Stimulated activated CD4-positive, alpha-beta T cell treated with anti-CD3 and anti-CD28 coated beads, Interleukin-1b, Interleukin-23, amount 100 ng/mL, for 1 hour (primary cell): Measurements from ENCODE around the gene CHKB.
"Not testable (repeated sequence)": the region's sequence is repeated elsewhere in the genome, so short reads cannot be mapped to it uniquely, and the experiment has no call there.

Experiments used
- DNase-seq, 2 donors: peaks; one replicate each; pipeline ENCODE4 v3.0.0-alpha.2; 2020; ENCODE audit warnings: low read depth in 2 of 2

CHKB gene

DNA sequence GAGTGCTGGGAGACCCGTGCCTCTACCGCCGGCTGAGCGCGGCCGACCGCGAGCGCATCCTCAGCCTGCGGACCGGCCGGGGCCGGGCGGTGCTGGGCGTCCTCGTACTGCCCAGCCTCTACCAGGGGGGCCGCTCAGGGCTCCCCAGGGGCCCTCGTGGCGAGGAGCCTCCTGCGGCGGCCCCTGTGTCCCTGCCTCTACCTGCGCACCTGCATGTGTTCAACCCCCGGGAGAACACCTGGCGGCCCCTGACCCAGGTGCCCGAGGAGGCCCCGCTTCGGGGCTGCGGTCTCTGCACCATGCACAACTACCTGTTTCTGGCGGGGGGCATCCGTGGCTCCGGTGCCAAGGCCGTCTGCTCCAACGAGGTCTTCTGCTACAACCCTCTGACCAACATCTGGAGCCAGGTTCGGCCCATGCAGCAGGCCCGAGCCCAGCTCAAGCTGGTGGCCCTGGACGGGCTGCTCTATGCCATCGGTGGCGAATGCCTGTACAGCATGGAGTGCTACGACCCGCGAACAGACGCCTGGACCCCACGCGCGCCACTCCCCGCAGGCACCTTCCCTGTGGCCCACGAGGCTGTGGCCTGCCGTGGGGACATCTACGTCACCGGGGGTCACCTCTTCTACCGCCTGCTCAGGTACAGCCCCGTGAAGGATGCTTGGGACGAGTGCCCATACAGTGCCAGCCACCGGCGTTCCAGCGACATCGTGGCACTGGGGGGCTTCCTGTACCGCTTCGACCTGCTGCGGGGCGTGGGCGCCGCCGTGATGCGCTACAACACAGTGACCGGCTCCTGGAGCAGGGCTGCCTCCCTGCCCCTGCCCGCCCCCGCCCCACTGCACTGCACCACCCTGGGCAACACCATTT lies 33.5 kb downstream of the CHKB start:
- DNase-seq = no peak

DNA sequence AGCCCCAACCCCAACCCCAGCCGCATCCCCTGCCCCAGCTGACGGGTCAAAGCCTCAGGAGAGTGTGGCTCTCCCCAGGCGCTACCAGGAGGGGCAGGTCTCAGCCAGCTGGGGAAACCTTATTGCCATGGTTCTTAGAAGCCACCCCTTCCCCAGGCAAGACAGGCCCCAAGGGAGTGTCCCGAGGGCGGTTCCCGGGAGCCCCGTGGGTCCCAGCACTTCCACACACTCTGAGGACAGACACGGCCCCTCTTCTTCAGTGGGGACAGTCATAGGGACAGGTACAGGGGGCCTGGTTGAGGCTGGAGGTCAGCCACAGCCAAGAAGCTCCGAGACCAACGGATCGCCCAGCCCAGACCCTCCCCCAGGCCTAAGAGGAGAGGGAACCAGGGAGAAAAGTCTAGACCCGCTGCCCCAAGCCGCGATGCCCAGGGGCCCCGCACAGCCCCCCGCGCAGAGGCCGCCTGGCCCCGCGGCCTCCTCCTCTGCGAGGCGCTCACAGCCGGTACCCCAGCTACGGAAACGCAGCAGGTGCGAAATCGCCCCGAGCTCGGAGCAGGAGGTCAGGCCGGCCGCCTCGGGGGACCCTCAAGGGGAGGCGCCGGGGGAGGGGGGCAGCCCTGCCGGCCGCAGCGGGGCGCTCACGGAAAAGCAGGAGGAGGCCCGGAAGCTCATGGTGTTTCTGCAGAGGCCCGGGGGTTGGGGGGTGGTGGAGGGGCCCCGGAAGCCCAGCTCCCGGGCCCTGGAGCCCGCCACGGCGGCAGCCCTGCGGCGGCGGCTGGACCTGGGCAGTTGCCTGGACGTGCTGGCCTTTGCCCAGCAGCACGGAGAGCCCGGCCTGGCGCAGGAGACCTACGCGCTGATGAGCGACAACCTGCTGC lies 34.4 kb downstream of the CHKB start:
- DNase-seq = no peak

DNA sequence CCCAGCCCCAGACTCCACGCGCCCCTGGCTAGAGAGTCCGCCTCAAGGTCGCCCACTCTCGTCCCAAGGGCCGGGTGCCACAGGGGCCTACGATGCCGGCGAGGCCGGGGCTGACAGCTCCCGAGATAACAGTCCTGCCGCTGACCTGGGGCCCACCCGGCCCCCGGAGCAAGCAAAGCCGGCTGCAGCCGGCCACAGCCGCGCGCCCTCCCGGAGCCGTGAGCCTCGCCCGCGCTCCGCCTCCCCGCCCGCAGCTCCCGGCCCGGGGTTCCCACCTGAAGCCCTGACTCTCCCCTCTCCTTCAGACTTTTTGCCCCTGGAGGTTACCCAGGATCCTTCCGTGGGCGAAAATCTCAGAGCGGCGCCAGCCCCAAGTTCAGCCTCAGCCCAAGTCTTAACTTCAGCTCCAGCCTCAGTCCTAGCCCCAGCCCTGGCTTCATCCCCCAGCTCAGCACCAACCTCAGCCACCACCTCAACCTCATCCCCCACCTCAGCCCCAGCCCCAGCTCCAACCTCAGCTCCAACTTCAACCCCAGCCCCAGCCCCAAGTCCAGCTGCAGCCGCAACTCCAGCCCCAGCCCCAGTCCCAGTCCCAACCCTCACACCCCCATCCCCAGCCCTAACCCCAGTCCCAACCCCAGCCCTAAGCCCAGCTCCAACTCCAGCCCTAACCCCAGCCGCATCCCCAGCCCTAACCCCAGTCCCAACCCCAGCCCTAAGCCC lies 35.2 kb downstream of the CHKB start:
- DNase-seq = no peak

DNA sequence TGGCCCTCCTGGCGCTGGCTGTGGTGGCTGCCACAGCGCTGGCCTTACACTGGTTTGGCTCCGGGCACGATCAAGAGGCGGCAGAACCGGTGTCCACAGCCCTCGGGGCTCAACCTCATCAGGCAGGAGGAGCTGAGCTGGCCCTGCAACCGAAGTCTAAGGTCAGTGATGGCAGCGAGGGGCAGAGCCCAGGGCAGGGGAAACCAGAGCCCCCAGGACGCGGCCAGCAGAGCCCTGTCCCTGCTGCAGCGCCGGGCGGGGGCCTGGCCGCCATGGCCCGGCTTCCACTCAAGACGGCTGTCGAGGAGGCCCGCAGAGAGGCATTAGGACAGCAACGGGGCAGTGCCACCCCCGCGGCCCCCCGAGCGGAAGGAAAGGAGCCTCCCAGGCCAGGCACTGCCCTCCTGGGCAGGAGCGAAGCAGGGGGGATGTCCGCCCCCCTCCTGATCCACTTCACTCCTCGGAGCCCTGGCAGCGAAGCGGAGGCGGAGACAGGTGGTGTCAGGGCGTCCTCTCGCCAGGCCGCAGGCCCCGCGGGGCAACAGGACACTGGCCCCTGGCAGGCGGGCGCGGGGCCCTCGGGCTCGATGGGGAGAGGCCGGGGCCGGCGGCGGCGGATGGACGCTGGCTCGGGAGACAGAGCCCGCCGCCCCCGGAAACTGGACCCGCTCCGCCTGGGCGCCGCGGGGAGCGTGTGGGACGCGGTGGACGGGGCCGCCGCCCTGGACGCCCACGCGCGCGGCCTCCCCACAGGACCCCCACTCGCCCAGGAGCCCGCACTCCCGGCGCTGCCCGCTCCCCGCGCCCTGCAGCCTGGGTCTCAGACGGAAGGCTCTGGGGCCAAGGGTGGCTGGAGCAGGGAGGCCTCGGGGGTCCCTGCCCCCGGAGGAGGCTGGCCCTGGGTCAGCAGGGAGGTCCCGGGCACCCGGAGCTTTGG lies 36.1 kb downstream of the CHKB start:
- no peak for DNase-seq

DNA sequence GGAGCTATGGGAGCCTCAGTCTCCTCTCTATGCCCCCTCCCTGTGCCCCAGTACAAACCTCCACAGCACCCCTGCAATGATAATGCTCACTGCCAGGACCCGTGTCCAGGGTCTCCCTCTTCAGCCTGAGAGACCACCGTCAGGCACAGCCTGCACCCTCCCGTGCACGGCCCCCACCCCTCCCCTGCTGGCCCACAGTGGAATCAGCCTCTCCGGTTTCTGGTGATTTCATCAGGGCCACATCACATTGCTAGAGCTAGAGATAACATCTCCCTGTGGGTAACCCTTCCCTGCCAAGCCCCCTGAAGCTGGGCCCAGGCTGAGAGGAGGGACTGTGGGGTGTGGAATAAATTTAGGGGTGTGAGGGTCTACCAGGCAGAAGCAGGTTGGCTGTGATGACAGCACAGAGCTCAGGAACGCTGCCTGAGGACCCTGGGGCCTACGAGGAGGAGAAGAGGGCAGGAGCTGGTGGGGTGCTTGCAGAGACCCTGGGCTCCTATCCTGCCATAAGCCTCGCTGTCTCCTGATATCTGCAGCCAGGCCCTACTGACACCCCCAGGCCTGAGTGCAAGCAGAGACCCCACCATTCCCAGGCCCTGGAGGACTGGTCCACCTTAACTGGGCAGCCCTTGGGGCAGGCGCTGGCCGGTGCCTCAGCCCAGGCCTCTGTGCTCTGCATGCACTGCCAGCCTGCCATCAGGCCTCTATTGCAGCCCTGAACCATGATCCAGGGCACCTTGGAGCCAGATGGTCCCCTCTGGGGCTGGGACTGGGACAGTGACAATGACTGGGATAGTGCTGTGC lies 36.9 kb downstream of the CHKB start, which contains the start of gene KLHDC7B:
Gene KLHDC7B (plus strand): TSS at position 378 of the 804 bp plus-strand sequence. CDS start 345 bp downstream, at position 723.
- DNase-seq = no peak

DNA sequence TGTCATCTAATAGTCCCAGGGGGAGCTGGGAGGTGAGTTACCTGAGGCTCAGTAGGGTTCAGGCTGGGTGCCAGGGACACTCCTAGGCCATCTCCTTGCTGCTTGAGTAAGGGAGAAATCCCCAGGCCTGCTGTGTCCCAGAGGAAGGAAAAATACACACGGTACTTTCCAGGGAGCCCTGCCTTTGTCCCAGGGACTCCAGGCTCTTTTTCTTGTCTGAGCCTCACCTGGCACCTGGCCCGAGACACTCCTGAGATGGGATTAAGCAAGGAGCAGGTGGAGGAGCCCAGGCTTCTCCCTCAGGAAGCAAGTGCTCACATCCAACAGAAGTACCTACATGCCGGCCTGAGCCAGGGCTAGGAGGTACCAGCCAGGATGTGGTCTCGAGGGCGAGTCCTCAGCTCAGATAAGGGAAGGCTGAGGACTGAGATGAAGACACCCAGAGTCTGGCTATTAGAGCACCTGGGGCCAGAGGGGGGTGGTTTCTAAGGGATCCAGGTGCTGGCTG lies 37.8 kb downstream of the CHKB start:
- DNase-seq = no peak

DNA sequence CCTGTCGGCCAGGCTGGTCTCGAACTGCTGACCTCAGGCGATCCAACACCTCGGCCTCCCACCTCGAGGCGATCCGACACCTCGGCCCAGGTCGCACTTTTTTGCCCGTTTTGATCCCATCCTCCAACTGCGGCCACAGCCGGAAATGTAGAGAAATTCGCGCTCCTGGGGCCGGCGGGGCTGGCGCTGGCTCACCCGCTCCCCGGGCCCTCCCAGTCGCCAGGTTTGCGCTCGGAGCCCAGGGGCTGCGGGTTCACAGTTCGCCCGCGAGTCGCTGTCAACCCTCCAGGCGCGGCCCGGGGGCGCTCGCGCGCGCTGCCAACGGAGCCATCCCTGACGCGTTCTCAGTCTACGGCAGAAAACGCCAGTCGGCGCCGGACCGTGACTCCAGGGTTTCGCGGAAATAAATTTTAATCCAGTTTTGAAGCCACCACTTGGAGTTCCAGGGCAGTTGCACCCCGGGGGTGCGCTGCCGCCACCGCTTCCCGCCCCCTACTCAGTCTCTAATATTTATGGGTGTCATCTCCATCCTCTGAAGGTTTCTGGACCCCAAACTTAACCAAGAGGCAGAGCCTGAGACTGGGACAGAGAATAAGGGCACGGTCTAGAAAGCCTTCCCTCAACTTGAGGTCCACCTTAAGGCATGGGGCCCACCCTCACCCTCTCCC lies 38.4 kb downstream of the CHKB start:
- DNase-seq = peak; percentile 60 to 63

DNA sequence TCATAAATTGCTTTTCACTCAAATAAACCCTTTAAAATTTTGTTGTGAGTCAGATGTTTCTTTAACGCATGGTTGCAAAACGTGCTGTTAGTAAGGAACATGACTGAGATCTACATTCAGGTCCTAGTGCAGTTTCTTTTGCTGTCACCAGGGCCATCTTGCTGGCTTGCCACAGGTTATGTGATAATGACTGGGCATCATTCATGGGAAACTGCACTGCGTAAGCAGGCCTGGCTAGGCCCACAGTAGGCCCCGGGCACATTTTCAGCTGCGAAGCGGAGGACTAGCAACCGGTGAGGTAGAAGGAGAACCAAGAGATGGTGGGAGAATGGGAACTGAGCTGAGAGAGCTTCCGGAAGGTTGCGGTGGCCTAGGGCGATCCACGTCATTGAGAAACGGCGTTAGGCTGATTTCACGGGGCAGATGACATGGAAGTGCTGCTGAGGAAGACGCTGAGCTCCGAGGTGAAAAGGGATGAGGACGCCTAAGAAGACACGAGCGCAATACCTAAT lies 40.2 kb downstream of the CHKB start:
- no peak for DNase-seq

DNA sequence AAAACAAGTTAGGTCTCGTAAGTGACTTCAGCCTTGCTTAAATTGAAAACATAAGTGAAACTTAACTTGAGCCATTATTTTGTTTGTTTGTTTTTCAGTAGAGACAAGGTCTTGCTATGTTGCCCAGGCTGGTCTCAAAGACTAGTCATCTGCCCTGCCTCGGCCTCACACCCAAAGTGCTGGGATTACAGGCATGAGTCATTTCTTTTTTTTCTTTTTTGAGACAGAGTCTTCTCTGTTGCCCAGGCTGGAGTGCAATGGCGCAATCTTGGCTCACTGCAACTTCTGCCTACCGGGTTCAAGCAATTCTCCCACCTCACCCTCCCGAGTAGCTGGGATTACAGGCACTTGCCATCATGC lies 41.0 kb downstream of the CHKB start:
- DNase-seq = not testable (repeated sequence)

DNA sequence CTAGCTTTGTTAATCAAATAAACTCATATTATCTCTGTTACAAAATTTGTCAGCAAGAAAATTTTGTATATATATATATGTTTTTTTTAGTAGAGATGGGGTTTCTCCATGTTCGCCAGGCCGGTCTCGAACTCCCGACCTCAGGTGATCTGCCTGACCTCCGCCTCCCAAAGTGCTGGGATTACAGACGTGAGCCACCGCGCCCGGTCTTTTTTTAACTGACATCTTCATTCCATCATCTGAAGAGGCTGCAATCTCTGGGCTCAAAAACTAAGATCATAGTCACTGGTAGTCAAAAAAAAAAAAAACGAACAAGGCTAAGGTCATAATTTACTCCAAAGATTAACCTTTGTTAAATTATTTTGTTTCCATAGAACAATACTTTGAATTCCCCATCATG lies 42.3 kb downstream of the CHKB start:
- DNase-seq = no peak

DNA sequence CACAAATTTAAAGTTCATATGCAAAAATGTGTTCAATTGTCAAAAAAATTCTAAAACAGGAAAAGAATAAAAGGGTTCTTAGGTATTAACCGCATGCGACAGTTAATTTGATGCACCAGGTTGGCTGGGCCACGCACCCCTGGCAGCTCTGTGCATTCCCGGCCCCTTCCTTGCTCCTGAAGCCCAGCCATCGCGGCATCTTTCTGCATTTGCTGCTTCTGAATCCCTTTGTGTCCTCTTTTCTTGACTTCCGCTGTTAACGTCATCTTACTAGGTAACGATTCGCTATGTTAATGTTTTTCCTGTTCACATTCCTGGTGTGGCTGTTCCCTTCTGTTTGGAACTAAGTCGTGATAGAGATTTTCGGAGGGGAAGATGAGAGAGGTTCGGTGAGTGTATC lies 44.9 kb downstream of the CHKB start:
- no peak for DNase-seq

DNA sequence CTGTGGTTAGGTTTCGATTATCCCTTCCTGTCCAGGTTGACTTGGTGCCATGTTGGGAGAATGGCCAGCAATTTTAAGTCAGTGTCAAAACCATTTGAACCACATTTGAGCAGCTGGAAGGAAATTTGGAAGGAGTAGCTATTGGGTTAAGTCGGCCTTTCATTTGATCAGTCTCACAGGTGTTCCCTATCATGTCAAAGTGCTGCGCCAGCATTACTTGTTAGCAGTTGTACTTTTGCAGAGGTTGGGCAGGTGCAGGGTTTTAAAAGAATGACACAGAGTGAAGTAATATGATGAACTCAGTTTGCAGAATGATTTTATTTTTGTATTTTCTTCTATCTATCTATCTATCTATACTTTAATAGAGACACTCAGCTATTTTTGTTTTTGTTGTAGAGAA lies 46.4 kb downstream of the CHKB start:
- no peak for DNase-seq

DNA sequence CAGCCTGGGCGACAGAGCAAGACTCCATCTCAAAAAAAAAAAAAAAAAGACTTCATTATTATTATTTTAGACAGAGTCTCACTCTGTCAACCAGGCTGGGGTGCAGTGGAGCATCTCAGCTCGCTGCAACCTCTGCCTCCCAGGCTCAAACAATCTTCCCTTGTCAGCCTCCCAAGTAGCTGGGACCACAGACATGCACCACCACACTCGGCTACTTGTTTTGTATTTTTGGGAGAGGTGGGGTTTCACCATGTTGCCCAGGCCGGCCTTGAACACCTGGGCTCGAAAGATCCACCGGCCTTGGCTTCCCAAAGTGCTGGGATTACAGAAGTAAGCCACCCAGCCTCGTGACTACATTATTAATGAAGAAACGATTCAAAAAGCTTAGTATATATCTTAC lies 47.5 kb downstream of the CHKB start:
- DNase-seq = no peak

DNA sequence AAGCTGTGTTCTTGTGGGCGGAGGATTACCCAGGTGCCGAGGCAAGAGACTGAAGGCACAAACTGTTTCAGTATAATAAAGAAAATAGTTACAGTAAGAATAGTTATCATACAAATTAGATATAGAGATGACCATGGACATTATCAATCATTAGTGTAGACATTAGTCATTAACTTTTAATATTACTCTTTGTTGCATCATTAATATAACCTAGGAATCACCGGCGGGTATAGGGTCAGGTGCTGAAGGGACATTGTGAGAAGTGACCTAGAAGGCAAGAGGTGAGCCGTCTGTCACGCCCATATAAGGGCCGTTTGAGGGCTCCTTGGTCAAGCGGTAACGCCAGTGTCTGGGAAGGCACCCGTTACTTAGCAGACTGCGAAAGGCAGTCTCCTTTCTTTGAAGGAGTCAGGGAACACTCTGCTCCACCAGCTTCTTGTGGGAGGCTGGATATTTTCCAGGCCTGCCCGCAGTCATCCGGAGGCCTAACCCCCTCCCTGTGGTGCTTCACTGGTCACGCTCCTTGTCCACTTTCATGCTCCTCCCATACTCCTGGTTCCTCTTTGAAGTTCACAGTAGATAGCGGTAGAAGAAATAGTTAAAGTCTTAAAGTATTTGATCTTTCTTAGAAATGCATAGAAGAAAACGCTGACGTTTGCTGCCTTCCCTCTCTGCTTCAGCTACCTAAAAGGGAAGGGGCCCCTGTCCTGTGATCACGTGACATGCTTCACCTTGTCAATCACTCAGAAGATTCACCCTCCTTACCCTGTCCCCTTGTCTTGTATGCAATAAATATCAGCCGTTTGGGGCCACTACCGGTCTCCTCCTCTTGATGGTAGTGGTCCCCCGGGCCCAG lies 48.6 kb downstream of the CHKB start:
- not testable (repeated sequence) for DNase-seq

DNA sequence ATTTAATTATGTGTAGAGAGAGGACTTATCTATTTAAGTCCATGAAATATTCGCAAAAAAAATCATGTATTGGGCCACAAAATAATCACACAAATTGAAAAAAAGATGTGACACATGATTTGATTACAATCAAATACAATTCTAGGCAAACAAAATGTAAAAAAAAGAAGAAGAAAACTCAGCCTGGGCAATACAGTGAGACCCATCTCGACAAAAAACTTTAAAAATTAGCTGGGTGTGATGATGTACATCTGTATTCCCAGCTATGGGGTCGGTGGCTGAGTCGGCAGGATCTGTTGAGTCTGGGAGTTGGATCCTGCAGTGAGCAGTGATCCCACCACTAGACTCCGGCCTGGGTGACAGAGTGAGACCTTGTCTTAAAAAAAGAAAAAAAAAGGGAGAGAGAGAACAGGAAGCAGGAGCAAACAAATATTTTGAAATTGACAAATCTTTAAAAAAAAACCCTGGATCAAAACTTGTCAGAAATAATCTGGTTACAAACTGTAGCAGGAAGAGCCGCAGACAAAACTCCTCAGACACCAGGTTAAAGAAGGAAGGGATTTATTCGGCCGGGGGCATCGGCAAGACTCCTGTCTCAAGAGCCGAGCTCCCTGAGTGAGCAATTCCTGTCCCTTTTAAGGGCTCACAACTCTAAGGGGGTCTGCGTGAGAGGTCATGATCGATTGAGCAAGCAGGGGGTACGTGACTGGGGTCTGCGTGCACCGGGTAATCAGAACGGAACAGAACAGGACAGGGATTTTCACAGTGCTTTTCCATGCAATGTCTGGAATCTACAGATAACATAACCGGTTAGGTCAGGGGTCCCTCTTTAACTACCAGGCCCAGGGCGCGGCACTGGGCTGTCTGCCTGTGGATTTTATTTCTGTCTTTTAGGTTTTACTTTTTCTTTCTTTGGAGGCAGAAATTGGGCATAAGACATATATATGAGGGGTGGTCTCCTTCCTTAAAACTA lies 49.5 kb downstream of the CHKB start:
- no peak for DNase-seq

DNA sequence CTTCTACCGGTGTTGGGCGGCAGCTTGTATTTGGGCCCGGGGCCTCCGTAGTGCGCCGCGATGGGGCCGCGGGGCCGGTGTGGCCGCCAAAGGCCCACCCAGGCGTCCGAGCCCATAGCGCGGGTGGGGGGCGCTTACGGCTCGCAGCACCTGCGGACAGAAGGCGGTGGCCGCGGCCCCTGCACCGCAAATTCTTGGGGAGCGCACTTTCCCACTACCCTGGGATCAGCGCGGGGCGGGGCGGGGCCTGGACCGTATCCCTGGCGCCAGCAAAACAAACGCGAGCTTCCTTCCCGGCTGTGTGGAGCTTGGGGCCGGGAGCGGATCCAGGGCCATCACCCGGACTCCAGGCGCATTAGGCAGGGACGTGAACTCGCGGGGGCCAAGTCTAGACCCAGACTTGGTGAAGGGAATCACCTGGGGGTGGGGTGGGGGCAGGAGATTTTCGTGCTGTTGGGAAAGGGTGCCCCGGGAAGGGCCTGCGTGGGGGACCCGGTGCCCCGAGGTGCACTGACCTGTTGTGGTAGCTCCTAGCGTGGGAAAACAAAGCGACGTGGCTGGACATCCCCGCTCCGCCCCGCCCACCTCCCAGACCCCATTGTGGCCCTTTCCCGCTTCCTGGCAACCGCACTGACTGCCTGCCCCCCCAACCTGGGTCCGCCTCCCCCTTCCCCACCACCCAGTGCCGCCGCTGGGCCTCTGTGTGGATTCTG lies 50.5 kb downstream of the CHKB start:
- no peak for DNase-seq
